Esophagus muscularis mucosa (tissue), 4 donors: ENCODE results near the gene TIMM23. TPM values are rescaled to one million over a fixed set of nuclear protein-coding genes. Genes with fewer than 3 reads are reported as not detected.
"Not testable (repeated sequence)": the region's sequence is repeated elsewhere in the genome, so short reads cannot be mapped to it uniquely, and the experiment has no call there.

Source experiments
- DNase-seq: peaks from one replicate; pipeline ENCODE4 v3.0.0-alpha.2; 2017; ENCODE audit errors: extremely low spot score
- H3K27ac ChIP-seq, 4 donors: fragments of 200-600 bp; sonication (generic); replicated peaks in 1 of 4; 1 replicate in 3 of 4; 2 replicates in 1 of 4; pipeline ENCODE4 v1.5.1; 2016 to 2019; ENCODE audit warnings: mild to moderate bottlenecking in 1 of 4
- H3K27me3 ChIP-seq, 4 donors: fragments of 200-600 bp; sonication (generic); one replicate each; pipeline versions ENCODE4 v1.5.1 to v1.6.0; 2016 to 2019
- H3K36me3 ChIP-seq, 4 donors: fragments of 200-600 bp; sonication (generic); one replicate each; pipeline ENCODE4 v1.5.1; 2016 to 2019
- H3K4me1 ChIP-seq, 4 donors: fragments of 200-600 bp; sonication (generic); one replicate each; pipeline ENCODE4 v1.5.1; 2016 to 2019
- H3K4me3 ChIP-seq, 4 donors: fragments of 200-600 bp; sonication (generic); 1 replicate in 2 of 4; 2 replicates in 2 of 4; pipeline ENCODE4 v1.5.1; 2016 to 2019; ENCODE audit warnings: mild to moderate bottlenecking in 4 of 4, moderate library complexity in 1 of 4
- H3K9me3 ChIP-seq, 4 donors: fragments of 200-600 bp; sonication (generic); 1 replicate in 3 of 4; 2 replicates in 1 of 4; pipeline ENCODE4 v1.5.1; 2016 to 2019
- CTCF ChIP-seq, 3 experiments: fragments of 200-600 bp in 2 of 3; fragments of 450-650 bp in 1 of 3; sonication (generic) in 2 of 3; IDR thresholded peaks; one replicate each; pipeline ENCODE4 v1.5.1; 2017 to 2019; ENCODE audit warnings: antibody characterized with exemption in 3 of 3, mild to moderate bottlenecking in 2 of 3, moderate library complexity in 1 of 3
- WGBS: methylation state at CpG from one replicate; pipeline ENCODE4 v1.1.5; 2018; 5-methylcytosine and 5-hydroxymethylcytosine counted together
- intact Hi-C: fragments of 100-400 bp; cut with DNase I; formaldehyde crosslinking; loops from one replicate; pipeline ENCODE4 v1.15.1; 2023
- total RNA-seq, 4 donors: library from RNA; depleted of rRNA; stranded (reverse); fragments of >200 nt; gene quantifications; one replicate each; pipeline versions ENCODE4 v1.1.0 to v1.2.1, GENCODE V29; 2016

Gene TIMM23
- total RNA-seq, 4 donors from 2014 or later: 52.9 to 66.9 (median 57.7) TPM

- not testable (repeated sequence) for H3K9me3 ChIP-seq
- WGBS: 97% methylated on average over 6 of the region's 6 CpGs
Measured at GRCh38 chr10:45957928-45958327, 14.4 kb upstream of the TIMM23 start.

DNA sequence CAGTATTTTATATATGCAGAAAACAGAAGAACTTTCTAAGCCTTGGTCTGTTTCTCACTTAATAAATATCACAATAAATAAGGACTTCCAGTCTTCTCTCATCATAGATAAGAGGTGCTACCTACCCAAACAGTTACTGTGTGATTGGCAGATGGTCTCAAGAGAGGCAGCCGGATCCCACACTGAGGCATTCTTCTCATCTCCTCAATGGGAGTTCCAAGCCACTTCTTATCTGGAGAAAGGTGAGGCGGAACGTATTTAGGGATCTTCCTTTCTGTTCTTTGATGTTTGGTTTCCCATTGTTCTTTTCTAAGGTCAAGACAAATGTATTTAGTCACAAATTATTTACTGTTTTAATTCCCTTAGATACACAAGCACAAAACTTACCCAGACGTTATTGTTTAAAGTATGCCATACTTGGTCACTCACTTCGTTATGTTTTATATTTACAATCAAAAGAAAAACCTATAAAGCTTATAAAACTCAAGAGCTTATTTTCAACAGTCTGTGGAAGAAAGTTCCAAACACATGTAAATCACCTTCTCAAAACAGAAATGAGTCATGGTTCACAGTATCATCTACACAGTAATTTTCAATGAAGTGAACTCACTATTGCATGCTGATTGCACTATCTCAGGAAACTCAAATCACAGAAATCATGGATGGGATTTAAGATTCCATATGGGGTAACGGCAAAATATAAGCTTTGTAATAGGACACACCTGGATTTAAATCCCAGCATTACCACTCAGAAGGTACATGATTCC is 9.4 kb upstream of the TIMM23 start:
- H3K36me3 ChIP-seq, DNase-seq, H3K4me3 ChIP-seq, intact Hi-C loops, H3K27me3 ChIP-seq, H3K9me3 ChIP-seq, H3K27ac ChIP-seq, H3K4me1 ChIP-seq: not testable (repeated sequence)
- WGBS: 87% methylated on average over 6 of the region's 6 CpGs

More at GRCh38 chr10:45957928-45958327, 14.4 kb upstream of the TIMM23 start:
- DNase-seq, H3K4me3 ChIP-seq, H3K4me1 ChIP-seq, H3K27ac ChIP-seq, H3K27me3 ChIP-seq, intact Hi-C loops: not testable (repeated sequence)
- peaks cover 2 to 16% (median 6%) of the 10 kb centered on the region in 4 donors for H3K36me3 ChIP-seq

GRCh38 chr10:45971019-45971418 is 1.3 kb upstream of the TIMM23 start:
- intact Hi-C loops, H3K9me3 ChIP-seq, H3K36me3 ChIP-seq, H3K27ac ChIP-seq, H3K27me3 ChIP-seq, DNase-seq: not testable (repeated sequence)
- peak overlapping the region; percentile 69 to 91 (median 74) for H3K4me3 ChIP-seq
- peaks cover 21 to 32% (median 32%) of the 10 kb centered on the region in 4 donors for H3K4me1 ChIP-seq
- 61% methylated on average over 13 of the region's 14 CpGs for WGBS

DNA sequence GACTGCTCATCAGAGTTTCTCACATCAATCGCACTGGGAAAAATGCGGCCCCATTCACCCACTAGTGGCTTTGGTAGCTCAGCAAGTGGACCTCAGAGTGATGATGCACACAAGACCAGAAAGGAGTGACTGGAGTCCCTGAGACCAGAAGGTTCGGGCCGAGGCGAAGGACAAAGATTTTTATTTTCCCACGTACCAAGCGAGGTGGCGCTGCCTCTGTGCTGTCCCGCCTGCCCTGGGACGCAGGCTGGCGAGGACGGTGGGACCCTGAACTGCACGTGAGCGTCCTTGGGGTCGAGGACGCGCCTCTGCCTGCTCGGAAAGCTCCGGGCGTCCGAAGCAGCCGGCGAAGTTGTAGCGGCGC is 565 bp upstream of the TIMM23 start:
- H3K27me3 ChIP-seq, H3K36me3 ChIP-seq, DNase-seq, intact Hi-C loops, H3K9me3 ChIP-seq: not testable (repeated sequence)
- Histone ChIP-seq H3K4me3 (peak overlapping the region; percentile 69 to 91 (median 74)), H3K27ac (peak overlapping the region; percentile 74 to 79 (median 76)), H3K4me1 (peaks cover 21 to 32% (median 32%) of the 10 kb centered on the region in 4 donors)
- WGBS: no CpG with 5 or more reads among the region's 25 CpGs

DNA sequence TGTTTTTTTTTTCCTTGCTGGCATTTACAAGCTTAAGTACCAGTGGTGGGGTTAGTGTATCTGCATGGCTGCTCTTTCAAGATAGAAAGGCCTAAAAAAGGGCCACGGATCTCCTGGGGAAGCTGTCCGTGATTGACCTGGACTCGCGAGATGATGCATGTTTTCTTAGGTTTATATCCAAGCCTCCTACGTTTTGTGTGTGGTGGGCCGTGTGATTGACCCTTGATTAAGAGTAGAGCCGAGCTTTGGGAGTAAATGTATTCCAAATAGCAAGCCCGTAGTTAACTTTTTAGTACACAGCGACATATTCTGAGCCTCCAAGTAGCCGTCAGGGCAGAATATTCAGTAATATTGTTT is 502 bp downstream of the TIMM23 start:
- DNase-seq, H3K36me3 ChIP-seq, H3K27me3 ChIP-seq, intact Hi-C loops, H3K9me3 ChIP-seq: not testable (repeated sequence)
- 0% methylated on average over 10 of the region's 10 CpGs for WGBS
- H3K27ac ChIP-seq: peak overlapping the region; percentile 74 to 79 (median 76)
- H3K4me3 ChIP-seq: peak overlapping the region; percentile 69 to 91 (median 74)
- peaks cover 21 to 32% (median 32%) of the 10 kb centered on the region in 4 donors for H3K4me1 ChIP-seq

GRCh38 chr10:45974041-45974440 is 1.8 kb downstream of the TIMM23 start:
- WGBS: 57% methylated on average over 3 of the region's 3 CpGs
- H3K27ac ChIP-seq, intact Hi-C loops, H3K27me3 ChIP-seq, H3K9me3 ChIP-seq, H3K4me3 ChIP-seq, DNase-seq: not testable (repeated sequence)
- Histone ChIP-seq H3K4me1 (peaks cover 21 to 32% (median 32%) of the 10 kb centered on the region in 4 donors), H3K36me3 (peaks cover 4 to 14% (median 9%) of the 10 kb centered on the region in 4 donors)

DNA sequence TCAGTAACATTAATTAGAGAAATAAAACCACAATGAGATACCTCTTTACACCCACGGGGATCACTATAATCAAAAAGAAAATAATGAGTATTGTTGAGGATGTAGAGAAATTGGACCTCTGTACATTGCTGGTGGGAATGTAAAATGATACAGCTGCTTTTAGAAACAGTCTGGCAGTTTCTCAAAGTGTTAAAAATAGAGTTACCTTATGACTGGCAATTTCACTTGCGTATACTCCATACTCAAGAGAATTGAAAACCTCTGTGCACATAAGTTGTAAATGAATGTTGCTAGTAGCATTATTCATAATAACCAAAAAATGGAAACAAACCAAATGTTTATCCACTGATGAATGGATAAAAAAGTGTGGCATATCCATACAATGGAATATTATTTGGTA is 6.3 kb downstream of the TIMM23 start:
- H3K27me3 ChIP-seq, H3K4me3 ChIP-seq, H3K27ac ChIP-seq, intact Hi-C loops, H3K9me3 ChIP-seq, DNase-seq: not testable (repeated sequence)
- WGBS: 100% methylated on average over 1 of the region's 2 CpGs
- Histone ChIP-seq H3K36me3 (peaks cover 4 to 24% (median 9%) of the 10 kb centered on the region in 4 donors), H3K4me1 (peaks cover 7 to 10% (median 10%) of the 10 kb centered on the region in 4 donors)

DNA sequence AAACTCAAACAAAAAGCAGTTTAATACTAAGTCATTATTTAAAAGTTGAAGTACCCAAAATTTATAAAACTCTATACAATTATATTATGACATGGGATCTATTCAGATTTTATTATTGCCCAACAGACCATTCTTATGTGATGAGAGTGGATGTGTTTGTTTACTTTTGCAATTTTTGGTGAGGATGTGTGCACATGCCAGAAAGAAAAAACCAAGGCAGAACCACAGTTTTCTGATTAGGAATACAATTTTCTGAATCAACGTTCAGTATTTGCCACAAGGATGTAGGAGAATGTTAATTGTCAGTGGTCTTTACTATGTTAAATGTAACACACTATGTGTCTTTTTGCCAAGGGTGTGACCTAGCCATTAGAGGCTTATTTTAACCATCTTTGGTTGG is 9.1 kb downstream of the TIMM23 start:
- DNase-seq, H3K27ac ChIP-seq, intact Hi-C loops, H3K27me3 ChIP-seq, H3K9me3 ChIP-seq, H3K4me3 ChIP-seq, H3K4me1 ChIP-seq: not testable (repeated sequence)
- peaks cover 16 to 36% (median 20%) of the 10 kb centered on the region in 4 donors for H3K36me3 ChIP-seq
- WGBS: 60% methylated on average over 1 of the region's 1 CpG

- H3K27ac ChIP-seq, H3K4me1 ChIP-seq, DNase-seq, H3K9me3 ChIP-seq, intact Hi-C loops, H3K4me3 ChIP-seq, H3K27me3 ChIP-seq: not testable (repeated sequence)
- 76% methylated on average over 6 of the region's 6 CpGs for WGBS
- H3K36me3 ChIP-seq: peaks cover 7 to 49% (median 17%) of the 10 kb centered on the region in 4 donors
- TF ChIP-seq CTCF (IDR thresholded peaks at IDR 0.05): peak in 2 of 3 experiments; percentile 27
Measured at GRCh38 chr10:45983538-45984186, 11.4 kb downstream of the TIMM23 start.

GRCh38 chr10:45984473-45984872 is 12.2 kb downstream of the TIMM23 start:
- 81% methylated on average over 2 of the region's 2 CpGs for WGBS
- intact Hi-C loops, H3K27me3 ChIP-seq, DNase-seq, H3K27ac ChIP-seq, H3K4me1 ChIP-seq, H3K4me3 ChIP-seq, H3K9me3 ChIP-seq: not testable (repeated sequence)
- peaks cover 7 to 57% (median 20%) of the 10 kb centered on the region in 4 donors for H3K36me3 ChIP-seq

- H3K4me1 ChIP-seq, DNase-seq, H3K9me3 ChIP-seq, intact Hi-C loops, H3K27me3 ChIP-seq, H3K4me3 ChIP-seq, H3K27ac ChIP-seq: not testable (repeated sequence)
- 79% methylated on average over 3 of the region's 3 CpGs for WGBS
- H3K36me3 ChIP-seq: peaks cover 7 to 60% (median 24%) of the 10 kb centered on the region in 4 donors
Measured at GRCh38 chr10:45985590-45985989, 13.3 kb downstream of the TIMM23 start.
